ENCODE results near the gene FARS2.

GRCh38 chr6:5584078-5584482 is 322.8 kb downstream of the FARS2 start:
- no peak for TF ChIP-seq CTCF (IDR thresholded peaks at IDR 0.05; ENCODE audit: poor library complexity, severe bottlenecking)
- no peak for TF ChIP-seq RAD21 (conservative IDR thresholded peaks at IDR 0.05)
- TF ChIP-seq POLR2AphosphoS5 (IDR thresholded peaks at IDR 0.05): no peak
